ENCODE measurements around the gene JAKMIP2.

- TF ChIP-seq POLR2AphosphoS5 (IDR thresholded peaks at IDR 0.05; ENCODE audit: borderline replicate concordance, low read depth, low read length) (no peak), EZH2 (IDR thresholded peaks at IDR 0.05) (no peak)
Observed at GRCh38 chr5:147601652-147602051, 180.9 kb downstream of the JAKMIP2 start.

Data from SK-N-MC (cell line).